Measurements from ENCODE around the gene ACAP3. TPM values are rescaled to one million over a fixed set of nuclear protein-coding genes. Genes with fewer than 3 reads are reported as not detected.

Gene ACAP3
- total RNA-seq, 2 donors from 2014 or later: 41.6 to 121 TPM

DNA sequence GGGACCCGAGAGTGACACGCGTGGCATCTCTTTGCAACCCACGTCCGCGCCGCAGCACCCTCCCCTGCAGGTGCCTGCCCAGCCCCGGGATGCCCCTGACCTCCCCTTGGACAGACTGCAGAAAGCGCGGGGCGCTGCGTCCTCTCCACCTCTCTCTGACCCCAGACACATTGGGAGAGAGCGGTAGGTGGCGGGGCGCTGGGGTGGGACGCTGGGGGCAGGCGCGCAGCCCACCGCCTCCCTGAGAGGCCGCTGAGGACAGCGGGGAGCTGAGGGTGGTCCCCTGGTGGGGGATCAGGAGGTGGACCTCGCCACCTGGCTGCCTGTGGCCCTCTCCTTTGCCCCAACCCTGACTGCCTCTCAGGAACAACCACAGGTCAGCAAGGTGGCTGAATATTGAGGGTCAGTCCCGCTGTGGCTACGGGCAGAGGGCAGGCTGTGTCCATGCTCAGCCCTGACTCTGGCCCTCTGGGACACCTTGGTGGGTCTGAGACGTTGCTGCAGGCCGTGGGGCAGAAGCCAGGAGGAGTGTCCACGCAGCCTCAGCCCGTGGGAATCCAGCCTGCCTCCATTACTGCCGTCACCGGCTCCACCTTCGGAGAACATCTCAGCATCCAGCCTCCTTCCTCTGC, 33.3 kb downstream of the ACAP3 start:
- H3K27me3 ChIP-seq (replicated peaks; ENCODE audit: insufficient read depth): no peaks in the 10 kb centered on the region
- H3K4me1 ChIP-seq (ENCODE audit: control insufficient read depth in 1 of 2, low read depth in 2 of 2): peaks cover 21 to 37% of the 10 kb centered on the region in 2 donors
- TF ChIP-seq, protein P1, sequence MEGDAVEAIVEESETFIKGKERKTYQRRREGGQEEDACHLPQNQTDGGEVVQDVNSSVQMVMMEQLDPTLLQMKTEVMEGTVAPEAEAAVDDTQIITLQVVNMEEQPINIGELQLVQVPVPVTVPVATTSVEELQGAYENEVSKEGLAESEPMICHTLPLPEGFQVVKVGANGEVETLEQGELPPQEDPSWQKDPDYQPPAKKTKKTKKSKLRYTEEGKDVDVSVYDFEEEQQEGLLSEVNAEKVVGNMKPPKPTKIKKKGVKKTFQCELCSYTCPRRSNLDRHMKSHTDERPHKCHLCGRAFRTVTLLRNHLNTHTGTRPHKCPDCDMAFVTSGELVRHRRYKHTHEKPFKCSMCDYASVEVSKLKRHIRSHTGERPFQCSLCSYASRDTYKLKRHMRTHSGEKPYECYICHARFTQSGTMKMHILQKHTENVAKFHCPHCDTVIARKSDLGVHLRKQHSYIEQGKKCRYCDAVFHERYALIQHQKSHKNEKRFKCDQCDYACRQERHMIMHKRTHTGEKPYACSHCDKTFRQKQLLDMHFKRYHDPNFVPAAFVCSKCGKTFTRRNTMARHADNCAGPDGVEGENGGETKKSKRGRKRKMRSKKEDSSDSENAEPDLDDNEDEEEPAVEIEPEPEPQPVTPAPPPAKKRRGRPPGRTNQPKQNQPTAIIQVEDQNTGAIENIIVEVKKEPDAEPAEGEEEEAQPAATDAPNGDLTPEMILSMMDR (IDR thresholded peaks at IDR 0.05): no peak
- H3K27ac ChIP-seq: peak overlapping the region in 1 of 2 donors; percentile 45
- DNase-seq (ENCODE audit: low spot score): no peak
- no peak for ATAC-seq (ENCODE audit: insufficient number of reproducible peaks, low FRiP score, low read depth)
- H3K4me3 ChIP-seq: peak overlapping the region; percentile 97
- no peaks in the 10 kb centered on the region for H3K9me3 ChIP-seq
- no peaks in the 10 kb centered on the region for H3K36me3 ChIP-seq

- TF ChIP-seq, protein P1 (IDR thresholded peaks at IDR 0.05): no peak
- H3K36me3 ChIP-seq: no peaks in the 10 kb centered on the region
- H3K9me3 ChIP-seq: no peaks in the 10 kb centered on the region
- H3K27me3 ChIP-seq (replicated peaks; ENCODE audit: insufficient read depth): no peaks in the 10 kb centered on the region
- DNase-seq (ENCODE audit: low spot score) (peak; percentile 81), ATAC-seq (ENCODE audit: insufficient number of reproducible peaks, low FRiP score, low read depth) (peak; percentile 67)
- H3K4me3 ChIP-seq: peak within 1 kb of the TSS; percentile 97
- peaks cover 21 to 37% of the 10 kb centered on the region in 2 donors for H3K4me1 ChIP-seq (ENCODE audit: control insufficient read depth in 1 of 2, low read depth in 2 of 2)
- peak within 1 kb of the TSS; percentile 45 to 58 for H3K27ac ChIP-seq
Measured at GRCh38 chr1:1273512-1274298, 34.0 kb downstream of the ACAP3 start, which contains the start of gene UBE2J2. UBE2J2 (minus strand) TSS chr1:1273854; CDS start chr1:1267992, 5,862 bp downstream.

DNA sequence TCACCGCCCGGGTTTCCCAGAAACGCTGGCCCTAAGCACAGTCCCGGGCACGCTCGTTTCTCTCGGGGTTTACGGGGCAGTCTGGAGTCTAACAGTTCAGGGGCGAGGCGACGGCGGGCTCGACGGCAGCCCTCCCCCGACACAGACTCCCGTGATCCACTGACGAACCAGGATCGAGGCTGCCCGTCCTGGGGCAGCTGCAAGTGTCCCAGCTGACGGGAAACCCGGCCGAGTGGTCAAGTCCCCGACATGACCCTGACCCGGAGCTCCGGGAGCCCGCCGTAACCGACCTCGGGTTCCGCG, 34.6 kb downstream of the ACAP3 start:
- Histone ChIP-seq H3K27me3 (replicated peaks; ENCODE audit: insufficient read depth) (no peaks in the 10 kb centered on the region), H3K4me1 (ENCODE audit: control insufficient read depth in 1 of 2, low read depth in 2 of 2) (peaks cover 21 to 37% of the 10 kb centered on the region in 2 donors)
- ATAC-seq (ENCODE audit: insufficient number of reproducible peaks, low FRiP score, low read depth): no peak

GRCh38 chr1:1272341-1273208, 35.2 kb downstream of the ACAP3 start:
- Histone ChIP-seq H3K9me3 (no peaks in the 10 kb centered on the region), H3K36me3 (peaks cover 1% of the 10 kb centered on the region), H3K27me3 (replicated peaks; ENCODE audit: insufficient read depth) (no peaks in the 10 kb centered on the region), H3K4me1 (ENCODE audit: control insufficient read depth in 1 of 2, low read depth in 2 of 2) (peaks cover 21 to 37% of the 10 kb centered on the region in 2 donors), H3K27ac (peak overlapping the region; percentile 27 to 58), H3K4me3 (peak overlapping the region; percentile 97)
- ATAC-seq (ENCODE audit: insufficient number of reproducible peaks, low FRiP score, low read depth) (no peak), DNase-seq (ENCODE audit: low spot score) (no peak)
- TF ChIP-seq, protein P1 (IDR thresholded peaks at IDR 0.05): no peak

More for the DNA sequence above, 34.6 kb downstream of the ACAP3 start:
- Histone ChIP-seq H3K4me3 (peak overlapping the region; percentile 97), H3K36me3 (no peaks in the 10 kb centered on the region), H3K9me3 (no peaks in the 10 kb centered on the region), H3K27ac (peak overlapping the region; percentile 27 to 58)
- TF ChIP-seq, protein P1 (IDR thresholded peaks at IDR 0.05): no peak
- no peak for DNase-seq (ENCODE audit: low spot score)
